Measurements from ENCODE around the gene VWF. TPM values are rescaled to one million over a fixed set of nuclear protein-coding genes. Genes with fewer than 3 reads are reported as not detected.
"Not testable (repeated sequence)": the region's sequence is repeated elsewhere in the genome, so short reads cannot be mapped to it uniquely, and the experiment has no call there.

The VWF gene
- total RNA-seq, 1 experiment from 2014 or later: 0.41 TPM

DNA sequence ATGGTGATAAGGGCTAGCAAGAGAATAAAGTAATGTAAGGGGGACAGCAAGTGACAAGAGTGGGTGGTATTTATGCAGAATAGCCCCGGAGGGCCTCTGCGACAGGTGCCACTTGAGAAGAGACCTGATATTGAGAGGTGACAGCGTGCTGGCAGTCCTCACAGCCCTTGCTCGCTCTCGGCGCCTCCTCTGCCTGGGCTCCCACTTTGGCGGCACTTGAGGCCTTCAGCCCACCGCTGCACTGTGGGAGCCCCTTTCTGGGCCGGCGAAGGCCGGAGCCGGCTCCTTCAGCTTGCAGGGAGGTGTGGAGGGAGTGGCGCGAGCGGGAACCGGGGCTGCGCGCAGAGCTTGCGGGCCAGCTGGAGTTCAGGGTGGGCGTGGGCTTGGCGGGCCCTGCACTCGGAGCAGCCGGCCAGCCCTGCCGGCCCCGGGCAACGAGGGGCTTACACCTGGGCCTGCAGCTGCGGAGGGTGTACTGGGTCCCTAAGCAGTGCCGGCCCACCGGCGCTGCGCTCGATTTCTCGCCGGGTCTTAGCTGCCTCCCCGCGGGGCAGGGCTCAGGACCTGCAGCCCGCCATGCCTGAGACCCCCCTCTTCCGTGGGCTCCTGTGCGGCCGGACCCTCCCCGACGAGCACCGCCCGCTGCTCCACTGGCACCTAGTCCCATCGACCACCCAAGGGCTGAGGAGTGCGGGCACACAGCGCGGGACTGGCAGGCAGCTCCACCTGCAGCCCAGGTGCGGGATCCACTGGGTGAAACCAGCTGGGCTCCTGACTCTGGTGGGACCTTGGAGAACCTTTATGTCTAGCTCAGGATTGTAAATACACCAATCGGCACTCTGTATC, 34.9 kb upstream of the VWF start:
- H3K9me3 ChIP-seq; H3K9me3 Mint-ChIP-seq (ENCODE audit: unreplicated experiment); H3K27ac Mint-ChIP-seq (ENCODE audit: unreplicated experiment); POLR2A ChIA-PET; H3K4me1 Mint-ChIP-seq (ENCODE audit: low read depth, unreplicated experiment); H3K36me3 Mint-ChIP-seq (ENCODE audit: insufficient read depth, unreplicated experiment); H3K27me3 Mint-ChIP-seq (ENCODE audit: insufficient read depth, unreplicated experiment); DNase-seq; BruUV-seq (replicated peaks); H3K36me3 ChIP-seq (ENCODE audit: control insufficient read depth, insufficient read depth, low read length); H3K27me3 ChIP-seq (replicated peaks; ENCODE audit: control insufficient read depth, insufficient read depth, low read length); H3K4me3 Mint-ChIP-seq (ENCODE audit: unreplicated experiment); intact Hi-C loops (cut with micrococcal nuclease; ENCODE audit: unreplicated experiment); H3K4me3 ChIP-seq (ENCODE audit: low read depth, low read length): not testable (repeated sequence)
- CTCF ChIA-PET: interaction anchor here (0.6 to 1.2 kb wide), 2 partner anchors 10 to 33 kb away, joined by 3 read pairs; no protein-coding TSS in a partner anchor
- peaks cover 11% of the 10 kb centered on the region; the same call in 1 of the 2 replicates for H3K4me1 ChIP-seq

DNA sequence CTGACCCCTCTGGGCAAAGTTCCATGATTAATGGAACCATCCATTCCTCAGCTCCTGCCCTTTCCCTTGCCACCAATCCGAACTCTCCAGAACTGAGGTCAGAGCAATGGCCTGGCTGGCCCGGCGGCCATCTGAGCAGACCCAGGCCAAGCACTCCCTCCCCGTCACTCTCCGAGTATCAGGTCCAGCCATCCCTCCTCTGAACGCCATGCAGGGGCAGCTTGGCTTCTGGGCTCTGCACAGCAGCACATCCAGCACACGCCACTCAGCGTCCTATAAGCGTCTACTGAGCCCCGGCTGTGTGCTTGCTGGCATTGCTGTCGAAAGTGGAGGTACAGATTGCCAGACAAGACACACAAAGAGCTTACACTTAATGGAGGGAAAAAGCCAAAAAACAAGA, 34.3 kb upstream of the VWF start:
- Mint-ChIP-seq H3K4me1 (ENCODE audit: low read depth, unreplicated experiment) (peaks cover 7% of the 10 kb centered on the region), H3K4me3 (ENCODE audit: unreplicated experiment) (no peak overlapping the region), H3K27ac (ENCODE audit: unreplicated experiment) (no peak overlapping the region), H3K36me3 (ENCODE audit: insufficient read depth, unreplicated experiment) (no peaks in the 10 kb centered on the region), H3K27me3 (ENCODE audit: insufficient read depth, unreplicated experiment) (no peaks in the 10 kb centered on the region), H3K9me3 (ENCODE audit: unreplicated experiment) (no peaks in the 10 kb centered on the region)
- H3K9me3 ChIP-seq: no peaks in the 10 kb centered on the region
- no TSS peak for BruUV-seq (replicated peaks)
- DNase-seq: no peak
- H3K4me1 ChIP-seq: peaks cover 11% of the 10 kb centered on the region; the same call in 1 of the 2 replicates
- no peaks in the 10 kb centered on the region for H3K27me3 ChIP-seq (replicated peaks; ENCODE audit: control insufficient read depth, insufficient read depth, low read length)
- H3K36me3 ChIP-seq (ENCODE audit: control insufficient read depth, insufficient read depth, low read length): no peaks in the 10 kb centered on the region
- CTCF ChIA-PET: no interaction called here
- H3K4me3 ChIP-seq (ENCODE audit: low read depth, low read length): no peak overlapping the region
- intact Hi-C loops (cut with micrococcal nuclease; ENCODE audit: unreplicated experiment): no loop called here
- POLR2A ChIA-PET: no interaction called here
- TF ChIP-seq CTCF (IDR thresholded peaks at IDR 0.05; ENCODE audit: insufficient read depth in 1 of 2, low read depth in 1 of 2, low read length in 1 of 2, severe bottlenecking in 1 of 2, unreplicated experiment in 1 of 2): no peak

GRCh38 chr12:6158255-6158654, 33.8 kb upstream of the VWF start:
- no peak for DNase-seq
- Histone ChIP-seq H3K4me1 (peaks cover 11% of the 10 kb centered on the region; the same call in 1 of the 2 replicates), H3K27me3 (replicated peaks; ENCODE audit: control insufficient read depth, insufficient read depth, low read length) (no peaks in the 10 kb centered on the region), H3K4me3 (ENCODE audit: low read depth, low read length) (no peak overlapping the region), H3K9me3 (no peaks in the 10 kb centered on the region), H3K36me3 (ENCODE audit: control insufficient read depth, insufficient read depth, low read length) (no peaks in the 10 kb centered on the region)
- no peak overlapping the region for H3K27ac Mint-ChIP-seq (ENCODE audit: unreplicated experiment)
- no peaks in the 10 kb centered on the region for H3K9me3 Mint-ChIP-seq (ENCODE audit: unreplicated experiment)
- H3K4me3 Mint-ChIP-seq (ENCODE audit: unreplicated experiment): no peak overlapping the region
- TF ChIP-seq CTCF (IDR thresholded peaks at IDR 0.05; ENCODE audit: insufficient read depth in 1 of 2, low read depth in 1 of 2, low read length in 1 of 2, severe bottlenecking in 1 of 2, unreplicated experiment in 1 of 2): no peak
- H3K4me1 Mint-ChIP-seq (ENCODE audit: low read depth, unreplicated experiment): peaks cover 7% of the 10 kb centered on the region
- ChIA-PET CTCF (no interaction called here), POLR2A (no interaction called here)
- H3K36me3 Mint-ChIP-seq (ENCODE audit: insufficient read depth, unreplicated experiment): no peaks in the 10 kb centered on the region
- no peaks in the 10 kb centered on the region for H3K27me3 Mint-ChIP-seq (ENCODE audit: insufficient read depth, unreplicated experiment)
- no TSS peak for BruUV-seq (replicated peaks)
- intact Hi-C loops (cut with micrococcal nuclease; ENCODE audit: unreplicated experiment): no loop called here

Data from Caco-2 (cell line).